ENCODE results near the gene PRPF19.

PRPF19 gene

GRCh38 chr11:60854847-60855725 lies 51.3 kb downstream of the PRPF19 start:
- DNase-seq = no peak

- DNase-seq = no peak
These were observed 52.1 kb downstream of the PRPF19 start for GRCh38 chr11:60854140-60854846.

- DNase-seq = no peak
These were observed 53.1 kb downstream of the PRPF19 start for GRCh38 chr11:60852982-60853950.

- DNase-seq = no peak
These were observed 54.0 kb downstream of the PRPF19 start for GRCh38 chr11:60852117-60852981.

GRCh38 chr11:60851327-60852104 lies 54.9 kb downstream of the PRPF19 start:
- no peak for DNase-seq

- DNase-seq = no peak
These were observed 56.5 kb downstream of the PRPF19 start for GRCh38 chr11:60849641-60850520.

GRCh38 chr11:60848714-60849151 lies 57.7 kb downstream of the PRPF19 start:
- no peak for DNase-seq

GRCh38 chr11:60847896-60848295 lies 58.5 kb downstream of the PRPF19 start:
- no peak for DNase-seq

GRCh38 chr11:60847281-60847680 lies 59.1 kb downstream of the PRPF19 start:
- DNase-seq = no peak

GRCh38 chr11:60845338-60845737 lies 61.0 kb downstream of the PRPF19 start:
- no peak for DNase-seq

GRCh38 chr11:60844870-60845221 lies 61.5 kb downstream of the PRPF19 start:
- no peak for DNase-seq

GRCh38 chr11:60844045-60844869 lies 62.1 kb downstream of the PRPF19 start:
- DNase-seq = no peak

GRCh38 chr11:60842668-60843600 lies 63.5 kb downstream of the PRPF19 start:
- DNase-seq = no peak

GRCh38 chr11:60841797-60842667 lies 64.4 kb downstream of the PRPF19 start, which contains the start of gene CCDC86:
TSS of gene CCDC86 (plus strand) at chr11:60842113. CDS start at chr11:60842125, 12 bp downstream.
- DNase-seq = peak; percentile 96 to 98 (median 98)

Measured in stimulated activated naive CD4-positive, alpha-beta T cell (primary cell).